ENCODE measurements around the gene HTRA3.

The HTRA3 gene

DNA sequence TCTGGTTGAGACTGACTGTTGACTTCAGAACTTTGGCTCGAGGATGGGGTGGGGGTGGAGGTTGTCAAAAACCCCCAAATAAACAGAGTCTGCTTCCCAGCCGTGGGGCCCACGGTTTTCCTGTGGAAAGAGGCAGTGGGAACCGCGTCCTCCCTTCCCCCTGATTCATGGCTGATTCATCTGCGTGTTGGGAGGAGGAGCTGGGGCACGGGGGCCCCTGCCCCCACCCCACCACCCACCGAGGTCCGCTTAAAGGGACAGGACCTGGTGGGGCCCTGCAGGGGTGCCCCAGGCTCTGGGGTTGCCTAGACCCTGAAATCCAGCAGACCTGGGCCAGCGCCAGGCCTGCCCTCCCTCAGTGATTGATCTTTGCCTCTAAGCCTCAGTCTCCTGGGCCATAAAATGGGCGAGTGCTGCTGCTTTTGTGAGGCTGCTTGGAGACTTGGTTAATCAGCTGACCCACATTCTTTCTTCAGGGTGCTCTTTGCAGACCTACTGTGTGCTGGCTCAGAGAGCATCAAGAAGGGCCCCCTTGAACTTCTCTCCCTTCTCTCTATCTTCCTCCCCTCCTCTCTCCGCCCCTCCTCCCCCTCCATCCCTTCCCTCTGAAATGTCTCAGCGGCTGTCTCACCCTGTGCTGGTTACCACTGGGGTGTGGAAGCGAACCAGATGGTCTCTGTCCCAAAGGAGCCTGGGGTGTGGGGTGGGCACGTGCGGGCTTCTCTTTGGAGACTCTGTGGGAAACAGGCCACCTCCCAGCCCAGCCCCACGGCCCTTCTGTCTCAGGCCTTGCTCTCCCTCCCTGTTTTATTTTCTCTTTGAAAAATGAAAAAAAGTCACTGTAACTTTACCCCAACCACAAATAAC is 9.1 kb downstream of the HTRA3 start:
- DNase-seq (ENCODE audit: extremely low read depth in 1 of 2, low read depth in 1 of 2) = no peak

DNA sequence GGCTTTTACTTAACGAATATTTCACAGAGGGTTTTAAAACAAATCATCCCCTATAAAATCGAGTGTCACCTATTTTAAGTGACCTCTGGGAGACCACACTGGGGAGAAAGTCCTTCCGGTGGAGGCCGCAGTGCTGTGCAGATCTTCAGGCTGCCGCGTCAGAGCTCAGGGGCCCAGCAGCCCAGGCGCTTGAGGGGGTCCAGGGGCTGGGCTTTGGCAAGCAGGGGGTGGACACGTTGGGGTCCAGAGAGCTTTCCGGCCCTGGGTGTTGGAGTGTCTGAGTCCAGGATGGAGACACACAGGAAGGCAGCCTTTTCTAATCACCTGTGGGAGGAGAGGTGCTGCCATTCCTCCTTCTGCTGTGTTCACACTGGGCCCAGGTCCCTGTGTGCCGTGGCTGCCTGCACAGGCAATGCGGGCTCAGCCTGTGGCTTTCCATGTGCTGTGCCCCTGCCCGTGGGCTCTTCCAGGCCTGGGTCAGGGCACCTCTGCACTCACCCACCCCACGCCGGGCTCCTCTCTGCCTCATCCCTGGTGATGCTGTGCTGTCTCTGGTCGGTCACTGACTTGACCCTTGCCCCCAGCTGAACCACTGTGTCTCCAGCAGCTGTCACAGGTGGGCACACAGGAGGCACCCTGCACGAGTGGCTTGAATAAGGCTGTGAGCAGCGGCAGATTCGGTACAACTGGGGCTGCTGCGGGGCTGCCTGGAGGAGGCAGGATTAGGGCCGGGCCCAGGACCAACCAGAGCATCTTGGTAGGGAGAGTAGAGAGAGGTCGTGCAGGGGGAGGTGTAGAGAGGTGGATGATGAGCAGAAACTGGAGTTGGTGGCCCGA is 10.0 kb downstream of the HTRA3 start:
- no peak for DNase-seq (ENCODE audit: extremely low read depth in 1 of 2, low read depth in 1 of 2)

DNA sequence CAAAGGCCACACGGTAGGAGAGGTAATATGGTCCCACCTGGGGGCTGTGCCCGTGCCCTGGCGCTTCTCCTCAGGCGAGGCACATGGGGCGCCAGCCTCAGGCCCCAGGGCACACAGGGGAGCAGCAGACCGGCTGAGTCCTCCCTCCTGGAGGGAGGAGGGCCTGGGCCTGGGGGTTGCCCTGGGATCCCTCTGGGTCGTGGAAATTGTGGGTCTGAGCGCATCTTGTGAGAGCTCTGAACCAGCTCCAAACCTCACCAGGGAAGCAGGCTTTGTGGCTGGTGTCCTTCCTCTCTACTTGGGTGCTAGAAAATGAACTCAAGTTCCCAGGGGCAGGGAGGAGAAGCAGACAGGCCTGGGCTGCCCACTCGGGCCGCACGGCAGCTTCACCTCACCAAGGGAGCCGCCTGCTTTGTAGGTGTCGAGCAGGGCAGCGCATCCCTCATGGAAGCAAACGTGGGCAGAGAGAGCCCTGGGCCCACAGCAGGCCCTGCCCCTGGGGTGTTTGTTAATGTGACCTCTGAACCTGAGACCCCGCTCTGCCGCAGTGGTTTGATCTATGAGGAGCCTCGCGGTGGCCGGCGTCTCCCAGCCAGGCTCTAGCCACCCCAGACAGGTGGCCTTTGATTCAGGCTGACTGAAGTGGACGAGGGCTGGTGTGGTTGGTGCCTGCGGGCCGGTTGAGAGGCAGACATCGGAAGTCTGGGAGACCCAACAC is 10.8 kb downstream of the HTRA3 start:
- no peak for DNase-seq (ENCODE audit: extremely low read depth in 1 of 2, low read depth in 1 of 2)

DNA sequence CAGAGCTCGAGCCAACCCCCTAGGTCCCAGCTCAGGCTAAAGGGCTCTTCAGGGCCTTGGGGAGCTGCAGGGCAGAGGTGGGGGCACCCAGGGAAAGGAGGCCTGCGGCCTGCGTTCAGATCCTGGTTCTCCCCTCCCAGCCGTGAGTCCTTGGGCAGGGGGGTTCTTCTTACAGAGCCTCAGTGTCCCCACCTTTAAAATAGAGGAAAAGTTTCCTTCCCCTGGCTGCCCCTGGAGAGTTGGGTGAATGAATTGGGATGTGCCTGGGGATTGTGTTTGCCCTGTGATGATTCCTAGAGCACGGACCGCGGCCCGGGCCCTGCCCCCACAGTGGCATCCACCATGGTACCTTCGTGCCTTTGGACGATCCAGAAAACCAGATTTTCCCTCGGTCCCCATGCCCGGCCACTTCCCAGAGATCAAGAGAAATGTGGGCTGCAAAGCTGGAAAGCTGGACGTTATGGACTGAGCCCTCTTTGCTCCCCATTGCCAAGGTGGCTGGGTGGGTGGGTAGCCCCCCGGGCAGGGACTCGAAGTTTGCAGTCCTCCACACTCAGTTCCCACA is 11.4 kb downstream of the HTRA3 start:
- no peak for DNase-seq (ENCODE audit: extremely low read depth in 1 of 2, low read depth in 1 of 2)

DNA sequence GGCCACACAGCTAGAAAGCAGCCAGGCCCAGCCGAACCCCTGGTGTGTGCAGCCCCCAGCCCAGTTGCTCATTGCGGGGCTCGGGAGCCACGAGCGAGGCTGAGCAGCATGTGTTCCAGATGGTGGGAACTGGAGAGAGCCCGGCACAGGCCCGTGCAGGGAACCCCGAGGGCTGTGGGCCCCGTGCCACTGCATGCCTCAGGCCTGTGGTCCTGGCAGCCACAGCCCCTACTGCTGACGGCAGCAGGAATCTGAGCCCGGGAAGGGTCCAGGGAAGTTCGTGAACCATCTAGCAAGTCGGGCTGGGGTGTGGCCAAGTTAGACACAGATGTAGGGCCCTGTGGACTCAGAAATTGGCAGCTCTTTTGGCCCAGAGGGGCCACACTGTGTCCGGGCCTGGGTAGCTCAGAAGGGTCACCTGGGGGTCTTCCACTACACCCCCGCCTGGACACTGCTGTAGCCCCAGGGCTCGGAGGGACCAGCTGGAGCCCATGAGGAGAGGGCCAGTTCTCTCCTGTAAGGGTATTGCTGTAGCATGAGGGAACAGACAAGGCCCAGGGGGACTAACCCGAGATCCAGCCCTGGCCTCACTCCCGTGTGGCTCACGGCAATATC is 12.1 kb downstream of the HTRA3 start:
- DNase-seq (ENCODE audit: extremely low read depth in 1 of 2, low read depth in 1 of 2) = no peak

DNA sequence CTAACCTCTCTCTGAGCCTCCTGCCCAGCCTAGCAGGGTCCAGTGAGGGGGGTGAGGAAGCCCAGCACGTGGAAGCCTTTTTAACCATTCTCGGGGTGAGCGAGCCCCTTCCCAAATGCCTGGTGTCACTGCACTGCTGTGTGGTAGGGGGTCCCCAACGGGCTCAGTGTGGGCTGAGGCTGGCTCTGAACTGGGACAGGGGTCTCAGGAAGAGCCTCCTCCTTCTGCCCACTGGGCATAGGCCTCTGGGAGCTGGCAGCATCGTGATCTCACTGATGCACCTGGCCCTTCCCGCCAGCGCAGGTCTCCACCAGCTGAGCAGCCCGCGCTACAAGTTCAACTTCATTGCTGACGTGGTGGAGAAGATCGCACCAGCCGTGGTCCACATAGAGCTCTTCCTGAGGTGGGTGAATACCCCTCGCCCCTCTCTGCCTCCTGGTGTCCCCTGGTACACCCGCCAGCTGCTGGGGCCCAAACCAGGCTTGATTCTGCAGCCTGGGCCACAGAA is 12.6 kb downstream of the HTRA3 start:
- DNase-seq (ENCODE audit: extremely low read depth in 1 of 2, low read depth in 1 of 2) = no peak

DNA sequence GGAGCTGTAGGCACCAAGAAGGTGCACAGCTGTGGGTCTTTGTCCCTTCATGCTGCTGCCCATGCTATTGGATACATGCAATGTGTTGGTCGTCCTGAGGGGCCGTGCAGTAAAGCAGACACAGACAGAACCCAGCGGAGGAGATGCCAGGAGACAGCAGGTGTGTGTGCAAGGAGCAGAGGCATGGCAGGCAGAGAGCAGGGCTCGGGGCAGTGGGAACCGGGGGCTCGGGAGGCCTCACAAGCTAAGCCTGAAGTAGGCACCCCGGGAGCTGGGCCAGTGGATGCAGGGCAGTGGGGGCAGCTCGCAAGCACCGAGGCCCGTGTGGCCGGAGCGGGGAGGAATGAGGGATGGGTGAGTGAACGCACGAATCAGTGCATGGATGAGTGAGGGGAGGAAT is 13.2 kb downstream of the HTRA3 start:
- no peak for DNase-seq (ENCODE audit: extremely low read depth in 1 of 2, low read depth in 1 of 2)

DNA sequence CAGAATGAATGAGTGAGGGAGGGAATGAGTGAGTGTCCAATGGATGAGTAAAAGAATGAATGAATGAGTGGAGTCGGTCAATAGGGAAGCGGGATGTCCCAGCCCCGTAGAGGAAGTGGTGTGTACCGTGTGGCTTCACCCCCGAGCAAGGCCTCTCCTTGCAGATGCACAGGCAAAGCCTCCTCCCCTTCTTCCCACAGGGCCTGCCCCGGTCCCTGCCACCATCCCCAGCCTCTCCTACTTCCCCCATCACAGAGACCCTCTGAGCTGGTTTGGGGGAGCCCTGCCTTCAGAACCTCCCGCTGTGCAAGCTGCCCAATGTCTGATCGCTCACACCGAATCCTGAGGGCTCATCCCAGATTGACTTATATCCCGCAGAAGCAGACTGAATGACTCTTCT is 13.6 kb downstream of the HTRA3 start:
- no peak for DNase-seq (ENCODE audit: extremely low read depth in 1 of 2, low read depth in 1 of 2)

DNA sequence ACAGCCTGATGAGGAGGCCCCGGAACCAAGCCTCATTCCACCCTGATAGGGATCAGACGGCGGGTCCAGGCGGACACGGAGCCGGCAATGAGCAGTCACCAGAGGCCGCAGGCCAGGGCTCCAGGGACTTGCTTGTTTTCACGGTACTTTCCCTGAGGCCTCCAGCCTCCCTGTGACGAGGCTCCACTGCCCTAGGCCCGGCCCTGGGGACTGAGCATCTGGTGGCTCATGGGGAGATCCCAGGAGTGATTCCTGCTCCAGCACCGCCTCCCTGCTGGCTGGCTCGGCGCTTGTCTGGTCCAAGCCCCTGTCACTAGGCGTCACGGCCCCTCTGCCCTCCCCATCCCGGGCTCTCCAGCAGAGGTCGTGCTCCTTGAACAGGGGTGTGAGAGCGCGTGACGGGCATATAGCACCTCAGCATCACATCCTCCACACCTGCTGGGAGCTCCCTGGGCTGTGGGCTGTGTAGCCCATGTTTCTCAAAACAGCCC is 14.1 kb downstream of the HTRA3 start:
- no peak for DNase-seq (ENCODE audit: extremely low read depth in 1 of 2, low read depth in 1 of 2)

DNA sequence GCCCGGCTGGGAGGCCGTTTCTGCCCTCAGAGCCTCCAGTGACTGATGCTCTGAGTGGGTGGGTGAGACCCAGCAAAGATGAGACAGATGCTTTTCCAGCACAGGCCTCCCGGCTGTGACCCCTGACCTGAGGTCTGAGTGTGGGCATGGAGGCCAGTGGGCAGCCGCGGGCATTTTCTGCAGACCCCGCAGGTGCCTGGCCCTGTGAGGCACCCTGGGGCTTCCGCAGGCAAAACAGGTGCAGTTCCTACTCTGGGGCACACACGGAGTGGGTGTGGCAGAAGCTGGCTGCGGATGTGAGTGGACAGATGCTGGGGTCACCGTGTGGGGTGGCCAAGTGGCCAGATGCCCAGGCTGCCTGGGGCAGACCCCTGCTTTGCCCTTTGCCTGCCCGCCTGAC is 14.8 kb downstream of the HTRA3 start:
- no peak for DNase-seq (ENCODE audit: extremely low read depth in 1 of 2, low read depth in 1 of 2)

DNA sequence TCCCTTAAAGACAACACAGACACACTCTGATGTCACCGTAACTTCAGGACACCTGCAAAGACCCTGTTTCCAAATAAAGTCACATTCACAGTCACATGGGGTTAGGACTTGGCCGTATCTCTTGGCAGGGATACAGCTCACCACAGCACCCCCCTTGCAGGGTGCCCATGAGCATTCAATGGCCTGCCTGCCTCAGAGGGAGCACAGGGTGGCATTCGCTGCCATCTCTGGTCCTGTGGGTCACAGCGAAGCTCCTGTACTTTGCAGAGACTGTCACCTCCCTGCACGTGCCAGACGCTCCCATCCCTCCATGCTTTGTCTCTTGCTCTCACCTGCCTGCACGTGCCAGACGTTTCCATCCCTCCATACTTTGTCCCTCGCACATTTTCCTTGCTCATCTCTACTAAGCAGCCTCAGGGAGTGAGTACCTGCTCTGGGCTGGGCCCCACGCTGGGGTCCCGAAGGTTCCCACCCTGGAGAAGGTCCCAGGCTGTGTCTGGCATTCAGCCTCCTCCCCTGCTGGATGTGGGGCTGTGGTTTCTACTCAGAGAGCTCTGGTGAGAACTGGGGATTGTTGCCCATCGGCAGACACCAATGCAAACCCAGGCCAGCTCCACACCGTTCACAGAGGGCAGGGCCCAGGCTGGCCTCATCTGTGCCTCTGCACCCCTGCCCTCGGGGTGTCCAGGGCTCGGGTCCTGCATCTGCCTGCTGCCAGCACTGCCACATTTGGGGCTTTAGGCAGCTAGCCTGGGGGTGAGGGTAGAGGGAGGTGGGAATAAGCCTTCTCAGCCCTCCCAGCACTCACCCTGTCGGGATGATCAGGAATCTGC is 15.8 kb downstream of the HTRA3 start:
- no peak for DNase-seq (ENCODE audit: extremely low read depth in 1 of 2, low read depth in 1 of 2)

DNA sequence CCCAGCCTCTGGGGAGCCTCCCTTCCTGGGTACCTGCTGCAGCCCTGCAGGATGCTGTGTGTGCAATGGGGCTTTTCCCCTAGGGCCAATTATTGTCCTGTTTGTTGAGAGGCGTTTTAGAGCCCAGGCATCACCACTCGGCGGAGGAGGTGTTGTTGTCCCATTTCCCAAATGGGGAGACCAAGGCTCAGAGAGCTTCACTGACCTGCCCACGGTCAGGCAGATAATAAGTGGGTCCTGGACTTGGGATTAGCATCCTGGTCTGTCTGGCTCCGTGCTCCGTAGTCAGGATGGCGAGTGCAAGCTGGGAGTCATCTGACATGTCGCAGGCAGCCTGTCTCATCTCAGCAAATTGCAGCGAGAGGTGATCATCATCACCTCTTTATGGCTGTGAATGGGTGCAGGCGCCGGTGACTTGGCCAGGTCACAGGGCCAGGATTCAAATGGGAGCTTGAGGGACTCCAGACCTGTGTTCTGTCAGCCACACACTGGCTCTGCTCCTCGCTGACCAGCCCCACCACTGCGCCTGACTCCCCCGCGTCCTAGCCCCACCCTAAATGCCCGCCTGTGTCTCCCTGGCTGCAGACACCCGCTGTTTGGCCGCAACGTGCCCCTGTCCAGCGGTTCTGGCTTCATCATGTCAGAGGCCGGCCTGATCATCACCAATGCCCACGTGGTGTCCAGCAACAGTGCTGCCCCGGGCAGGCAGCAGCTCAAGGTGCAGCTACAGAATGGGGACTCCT is 16.6 kb downstream of the HTRA3 start:
- DNase-seq (ENCODE audit: extremely low read depth in 1 of 2, low read depth in 1 of 2) = no peak

DNA sequence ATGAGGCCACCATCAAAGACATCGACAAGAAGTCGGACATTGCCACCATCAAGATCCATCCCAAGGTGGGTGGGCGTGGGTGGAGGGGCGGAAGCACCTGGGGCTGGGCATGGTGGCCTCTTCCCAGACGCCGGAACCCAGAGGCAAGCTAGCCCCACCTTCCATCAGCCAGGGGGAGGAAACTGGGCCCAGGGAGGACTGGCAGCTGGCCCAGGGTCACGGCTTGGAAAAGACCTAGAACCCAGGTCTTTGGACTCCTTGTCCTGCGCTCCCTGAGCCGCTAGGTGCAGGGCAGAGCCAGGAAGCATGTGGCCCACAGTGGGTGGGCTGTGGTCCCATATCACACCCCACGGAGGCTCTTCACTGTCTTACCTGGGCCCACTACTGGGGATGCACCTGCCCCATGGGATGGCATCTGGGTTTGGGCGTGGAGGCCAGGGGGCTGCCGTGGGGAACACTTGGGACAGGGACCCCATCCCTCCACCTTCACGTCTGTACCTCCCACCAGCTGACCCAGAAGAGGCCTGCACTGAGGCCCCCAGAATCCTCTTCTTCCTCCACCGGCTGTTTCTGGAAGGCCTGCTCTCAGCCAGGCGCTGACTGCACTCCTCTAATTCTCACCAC is 17.3 kb downstream of the HTRA3 start:
- DNase-seq (ENCODE audit: extremely low read depth in 1 of 2, low read depth in 1 of 2) = no peak

DNA sequence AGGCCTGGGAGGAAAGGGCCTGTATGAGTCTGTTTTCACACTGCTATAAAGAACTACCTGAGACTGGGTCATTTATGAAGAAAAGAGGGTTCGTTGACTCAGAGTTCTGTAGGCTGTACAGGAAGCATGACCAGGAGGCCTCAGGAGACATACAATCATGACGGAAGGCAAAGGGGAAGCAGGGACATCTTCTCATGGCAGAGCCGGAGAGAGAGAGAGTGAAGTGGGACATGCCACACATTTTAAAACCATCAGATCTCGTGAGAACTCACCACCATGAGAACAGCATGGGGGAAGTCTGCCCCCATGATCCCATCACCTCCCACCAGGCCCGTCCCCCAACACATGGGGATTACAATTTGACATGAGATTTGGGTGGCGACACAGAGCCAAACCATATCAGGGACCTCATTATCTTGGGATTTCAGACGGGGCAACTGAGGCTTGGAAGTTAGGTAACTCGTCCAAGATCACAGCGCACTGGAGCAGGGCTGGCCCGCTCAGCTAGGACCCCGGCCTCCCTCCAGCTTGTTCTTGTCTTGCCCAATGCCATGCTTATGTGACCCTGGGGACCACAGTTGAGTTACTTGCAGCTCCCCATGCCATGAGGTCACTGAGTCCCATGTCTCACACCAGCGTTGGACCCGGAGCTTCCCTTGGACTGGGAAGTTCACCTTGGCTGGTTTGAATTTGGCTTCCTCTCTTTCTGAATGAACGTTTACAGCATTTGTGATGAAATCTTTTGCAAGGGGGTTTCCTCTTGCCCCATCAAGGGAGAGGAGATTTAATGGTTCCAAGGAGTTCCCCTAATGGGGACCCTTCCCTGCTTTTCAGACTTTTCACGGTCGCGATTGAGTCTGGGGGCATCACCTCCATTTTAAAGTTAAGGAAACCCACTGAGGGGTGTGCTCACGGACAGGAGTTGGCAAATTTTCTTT is 18.1 kb downstream of the HTRA3 start:
- no peak for DNase-seq (ENCODE audit: extremely low read depth in 1 of 2, low read depth in 1 of 2)

DNA sequence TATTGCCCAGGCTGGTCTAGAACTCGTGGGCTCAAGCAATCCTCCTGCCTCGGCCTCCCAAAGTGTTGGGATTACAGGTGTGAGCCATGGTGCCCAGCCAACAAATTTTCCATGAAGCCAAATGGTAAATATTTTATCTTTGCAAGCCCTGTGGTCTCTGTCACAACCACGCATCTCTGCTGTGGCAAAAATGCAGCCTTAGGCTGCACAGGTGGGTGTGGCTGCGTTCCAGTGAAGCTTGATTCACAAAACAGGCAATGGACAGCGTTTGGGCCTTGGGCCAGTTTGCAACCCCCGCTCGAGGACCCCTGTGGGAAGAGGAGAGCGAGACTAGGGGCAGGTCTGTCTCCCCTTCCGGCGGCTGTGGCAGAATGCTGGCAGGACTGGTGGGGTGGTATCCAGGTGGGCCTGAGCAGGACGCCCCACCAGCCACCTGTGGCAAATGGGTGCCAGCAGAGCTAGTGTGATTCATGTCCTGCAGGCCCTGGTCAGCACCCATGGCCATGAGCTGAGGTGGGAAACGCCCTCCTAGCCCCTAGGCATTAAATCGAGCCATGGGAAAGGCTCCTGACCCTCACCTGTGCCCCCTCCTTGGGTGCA is 19.7 kb downstream of the HTRA3 start:
- no peak for DNase-seq (ENCODE audit: extremely low read depth in 1 of 2, low read depth in 1 of 2)

DNA sequence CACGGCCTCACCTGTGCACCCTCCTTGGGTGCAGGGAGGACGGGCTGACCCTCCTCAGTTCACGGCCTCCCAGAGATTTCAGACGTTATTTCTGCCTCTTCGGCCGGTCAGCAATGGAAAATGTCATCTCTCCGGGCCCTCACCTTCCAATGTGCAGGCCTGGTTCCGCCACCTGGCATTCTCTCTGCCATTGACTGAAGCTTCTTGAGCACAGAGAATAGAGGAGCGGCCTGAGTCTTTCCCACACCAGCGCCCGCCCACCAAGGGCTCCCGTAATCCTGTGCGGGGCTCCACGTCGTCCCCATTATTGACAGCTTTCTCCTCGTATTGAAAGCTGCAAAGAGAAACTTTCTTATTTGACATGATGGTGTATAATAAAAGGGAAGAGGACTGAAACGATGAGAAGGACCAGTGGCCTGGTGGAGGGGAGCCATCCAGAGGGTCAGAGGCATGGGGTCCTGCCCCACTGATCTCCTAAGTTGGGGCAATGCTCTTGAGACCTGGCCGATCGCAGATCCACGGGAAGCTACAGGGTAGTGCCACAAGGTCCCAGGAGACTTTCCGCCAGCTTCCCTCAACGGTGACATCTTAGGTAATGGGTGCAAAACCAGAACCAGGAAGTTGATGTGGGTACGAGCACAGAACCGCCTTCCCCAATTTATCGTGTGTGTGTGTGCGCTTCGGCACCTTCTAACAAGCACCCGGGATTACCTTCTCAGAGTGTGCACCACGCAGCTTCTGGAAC is 20.6 kb downstream of the HTRA3 start:
- no peak for DNase-seq (ENCODE audit: extremely low read depth in 1 of 2, low read depth in 1 of 2)

Measured in stimulated activated CD8-positive, alpha-beta memory T cell treated with anti-CD3 and anti-CD28 coated beads, Interleukin-7, amount 100 ng/mL, for 48 hours (primary cell).